ENCODE measurements around the gene EFL1. TPM values are rescaled to one million over a fixed set of nuclear protein-coding genes. Genes with fewer than 3 reads are reported as not detected.

Gene EFL1
- polyA plus RNA-seq, 1 of the 3 experiments (the other 2 are of a cell fraction) = 12.3 TPM

DNA sequence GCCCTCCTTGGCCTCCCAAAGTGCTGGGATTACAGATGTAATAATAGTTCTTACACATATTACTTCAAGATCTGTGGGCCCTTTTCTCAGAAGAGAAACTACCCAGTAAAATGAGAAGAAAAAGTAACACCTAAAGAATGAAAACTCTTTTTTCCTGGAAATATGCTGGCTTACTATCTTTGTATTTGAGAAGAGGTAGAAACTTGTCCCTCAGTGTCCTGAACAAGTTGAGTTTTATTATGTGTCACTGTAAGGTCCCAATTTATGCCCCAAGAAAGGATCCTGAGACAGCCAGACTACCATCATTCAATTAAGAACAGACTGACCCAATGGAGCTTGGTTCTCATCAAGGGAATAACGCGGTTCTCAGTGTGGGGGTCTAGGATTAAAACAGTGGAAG, 93.8 kb downstream of the EFL1 start (continued):
- TF ChIP-seq, protein P1, sequence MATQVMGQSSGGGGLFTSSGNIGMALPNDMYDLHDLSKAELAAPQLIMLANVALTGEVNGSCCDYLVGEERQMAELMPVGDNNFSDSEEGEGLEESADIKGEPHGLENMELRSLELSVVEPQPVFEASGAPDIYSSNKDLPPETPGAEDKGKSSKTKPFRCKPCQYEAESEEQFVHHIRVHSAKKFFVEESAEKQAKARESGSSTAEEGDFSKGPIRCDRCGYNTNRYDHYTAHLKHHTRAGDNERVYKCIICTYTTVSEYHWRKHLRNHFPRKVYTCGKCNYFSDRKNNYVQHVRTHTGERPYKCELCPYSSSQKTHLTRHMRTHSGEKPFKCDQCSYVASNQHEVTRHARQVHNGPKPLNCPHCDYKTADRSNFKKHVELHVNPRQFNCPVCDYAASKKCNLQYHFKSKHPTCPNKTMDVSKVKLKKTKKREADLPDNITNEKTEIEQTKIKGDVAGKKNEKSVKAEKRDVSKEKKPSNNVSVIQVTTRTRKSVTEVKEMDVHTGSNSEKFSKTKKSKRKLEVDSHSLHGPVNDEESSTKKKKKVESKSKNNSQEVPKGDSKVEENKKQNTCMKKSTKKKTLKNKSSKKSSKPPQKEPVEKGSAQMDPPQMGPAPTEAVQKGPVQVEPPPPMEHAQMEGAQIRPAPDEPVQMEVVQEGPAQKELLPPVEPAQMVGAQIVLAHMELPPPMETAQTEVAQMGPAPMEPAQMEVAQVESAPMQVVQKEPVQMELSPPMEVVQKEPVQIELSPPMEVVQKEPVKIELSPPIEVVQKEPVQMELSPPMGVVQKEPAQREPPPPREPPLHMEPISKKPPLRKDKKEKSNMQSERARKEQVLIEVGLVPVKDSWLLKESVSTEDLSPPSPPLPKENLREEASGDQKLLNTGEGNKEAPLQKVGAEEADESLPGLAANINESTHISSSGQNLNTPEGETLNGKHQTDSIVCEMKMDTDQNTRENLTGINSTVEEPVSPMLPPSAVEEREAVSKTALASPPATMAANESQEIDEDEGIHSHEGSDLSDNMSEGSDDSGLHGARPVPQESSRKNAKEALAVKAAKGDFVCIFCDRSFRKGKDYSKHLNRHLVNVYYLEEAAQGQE (IDR thresholded peaks at IDR 0.05; ENCODE audit: low read depth, low read length) = no peak

GRCh38 chr15:82168296-82168695, 94.2 kb downstream of the EFL1 start:
- Histone ChIP-seq H3K9me2 (no peaks in the 10 kb centered on the region), H3K4me2 (no peak overlapping the region), H3K36me3 (replicated peaks in 1 of 2; ENCODE audit: control insufficient read depth in 1 of 2, insufficient read depth in 2 of 2, low read length in 1 of 2) (peaks cover 4 to 15% of the 10 kb centered on the region in 2 experiments), H3K27ac (ENCODE audit: low read depth in 2 of 2, low read length in 1 of 2) (no peak overlapping the region), H3K9ac (no peak overlapping the region), H3K9me3 (no peaks in the 10 kb centered on the region), H3K27me3 (ENCODE audit: insufficient read depth) (no peaks in the 10 kb centered on the region), H2AFZ (ENCODE audit: low read depth) (no peak overlapping the region), H3K4me1 (ENCODE audit: control insufficient read depth in 1 of 2, insufficient read depth in 2 of 2, low read depth in 1 of 2, low read length in 1 of 2) (peaks cover 0 to 11% of the 10 kb centered on the region in 2 experiments; a peak in 1 of 4 replicates), H4K20me1 (ENCODE audit: insufficient read depth) (no peaks in the 10 kb centered on the region), H3F3A (replicated peaks; ENCODE audit: insufficient read depth) (peaks cover 5% of the 10 kb centered on the region), H3K4me3 (ENCODE audit: low read depth in 2 of 2, low read length in 1 of 2) (no peak overlapping the region), H3K79me2 (ENCODE audit: insufficient read depth) (peaks cover 9% of the 10 kb centered on the region; the same call in 1 of the 2 replicates)
- 96% methylated on average over 8 of the region's 8 CpGs for WGBS (ENCODE audit: low lambda C conversion rate)
- ChIA-PET POLR2A (no interaction called here), CTCF (interaction anchor here (1.2 kb wide), 1 partner anchor 28 kb away, joined by 4 read pairs; no protein-coding TSS in a partner anchor)
- TF ChIP-seq, protein P2, sequence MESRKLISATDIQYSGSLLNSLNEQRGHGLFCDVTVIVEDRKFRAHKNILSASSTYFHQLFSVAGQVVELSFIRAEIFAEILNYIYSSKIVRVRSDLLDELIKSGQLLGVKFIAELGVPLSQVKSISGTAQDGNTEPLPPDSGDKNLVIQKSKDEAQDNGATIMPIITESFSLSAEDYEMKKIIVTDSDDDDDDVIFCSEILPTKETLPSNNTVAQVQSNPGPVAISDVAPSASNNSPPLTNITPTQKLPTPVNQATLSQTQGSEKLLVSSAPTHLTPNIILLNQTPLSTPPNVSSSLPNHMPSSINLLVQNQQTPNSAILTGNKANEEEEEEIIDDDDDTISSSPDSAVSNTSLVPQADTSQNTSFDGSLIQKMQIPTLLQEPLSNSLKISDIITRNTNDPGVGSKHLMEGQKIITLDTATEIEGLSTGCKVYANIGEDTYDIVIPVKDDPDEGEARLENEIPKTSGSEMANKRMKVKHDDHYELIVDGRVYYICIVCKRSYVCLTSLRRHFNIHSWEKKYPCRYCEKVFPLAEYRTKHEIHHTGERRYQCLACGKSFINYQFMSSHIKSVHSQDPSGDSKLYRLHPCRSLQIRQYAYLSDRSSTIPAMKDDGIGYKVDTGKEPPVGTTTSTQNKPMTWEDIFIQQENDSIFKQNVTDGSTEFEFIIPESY (IDR thresholded peaks at IDR 0.05; ENCODE audit: borderline replicate concordance, low read depth) = no peak
- no peak for TF ChIP-seq POLR2AphosphoS5 (IDR thresholded peaks at IDR 0.05; ENCODE audit: low read depth, low read length)
- TF ChIP-seq NRF1 (IDR thresholded peaks at IDR 0.05; ENCODE audit: low read depth, low read length) = no peak
- TF ChIP-seq JUND (IDR thresholded peaks at IDR 0.05) = no peak
- TF ChIP-seq, protein P3, sequence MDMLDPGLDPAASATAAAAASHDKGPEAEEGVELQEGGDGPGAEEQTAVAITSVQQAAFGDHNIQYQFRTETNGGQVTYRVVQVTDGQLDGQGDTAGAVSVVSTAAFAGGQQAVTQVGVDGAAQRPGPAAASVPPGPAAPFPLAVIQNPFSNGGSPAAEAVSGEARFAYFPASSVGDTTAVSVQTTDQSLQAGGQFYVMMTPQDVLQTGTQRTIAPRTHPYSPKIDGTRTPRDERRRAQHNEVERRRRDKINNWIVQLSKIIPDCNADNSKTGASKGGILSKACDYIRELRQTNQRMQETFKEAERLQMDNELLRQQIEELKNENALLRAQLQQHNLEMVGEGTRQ (IDR thresholded peaks at IDR 0.05; ENCODE audit: borderline replicate concordance, low read depth, low read length) = no peak
- TF ChIP-seq FOXM1 (IDR thresholded peaks at IDR 0.05; ENCODE audit: low read depth) = no peak
- no peak for TF ChIP-seq IRF3 (IDR thresholded peaks at IDR 0.05; ENCODE audit: low read depth, low read length)
- TF ChIP-seq CTCF (IDR thresholded peaks at IDR 0.05) = no peak
- TF ChIP-seq MEF2A (IDR thresholded peaks at IDR 0.05; ENCODE audit: borderline replicate concordance, low read depth) = no peak
- TF ChIP-seq RFX5 (IDR thresholded peaks at IDR 0.05; ENCODE audit: low read length) = no peak
- no peak for TF ChIP-seq EP300 (IDR thresholded peaks at IDR 0.05; ENCODE audit: borderline replicate concordance in 1 of 2, low read depth in 1 of 2, low read length in 1 of 2)
- no peak for TF ChIP-seq EZH2phosphoT487 (IDR thresholded peaks at IDR 0.05; ENCODE audit: borderline replicate concordance, low read depth)
- TF ChIP-seq RAD21 (IDR thresholded peaks at IDR 0.05; ENCODE audit: low read length) = no peak
- DNase-seq = no peak
